Small intestine (tissue), 7 donors: ENCODE measurements around the gene ADCK2. TPM values are rescaled to one million over a fixed set of nuclear protein-coding genes. Genes with fewer than 3 reads are reported as not detected.

Experiments
- DNase-seq, 2 donors: peaks; one replicate each; pipeline versions ENCODE4 v3.0.0 to v3.0.0-alpha.2; 2013
- FAIRE-seq: peaks from 2 replicates; lab custom pipeline; 2012; peaks lifted over from hg19 to GRCh38; lab: Jason Lieb, UNC
- H3K27ac ChIP-seq, 3 donors: one replicate each; pipeline ENCODE4 v1.5.1; 2013; ENCODE audit warnings: low read length in 2 of 3, mild to moderate bottlenecking in 2 of 3, control low read depth in 1 of 3, inconsistent platforms in 1 of 3, low read depth in 1 of 3, moderate library complexity in 1 of 3
- H3K27me3 ChIP-seq, 3 donors: one replicate each; pipeline ENCODE4 v1.6.1; 2013; ENCODE audit warnings: low read length in 3 of 3, inconsistent platforms in 1 of 3; ENCODE audit not compliant: control insufficient read depth in 3 of 3, insufficient read depth in 3 of 3
- H3K36me3 ChIP-seq, 3 donors: one replicate each; pipeline ENCODE4 v1.6.1; 2013; ENCODE audit warnings: low read length in 3 of 3, inconsistent platforms in 1 of 3, low read depth in 1 of 3, mild to moderate bottlenecking in 1 of 3, moderate library complexity in 1 of 3; ENCODE audit not compliant: control insufficient read depth in 3 of 3, insufficient read depth in 2 of 3
- H3K4me1 ChIP-seq, 3 donors: one replicate each; pipeline ENCODE4 v1.6.1; 2013; ENCODE audit warnings: low read length in 2 of 3, inconsistent platforms in 1 of 3, low read depth in 1 of 3, mild to moderate bottlenecking in 1 of 3, moderate library complexity in 1 of 3; ENCODE audit not compliant: control insufficient read depth in 3 of 3, insufficient read depth in 2 of 3
- H3K4me3 ChIP-seq, 3 donors: one replicate each; pipeline ENCODE4 v1.5.1; 2013; ENCODE audit warnings: low read length in 3 of 3, control low read depth in 1 of 3, inconsistent platforms in 1 of 3, low read depth in 1 of 3, mild to moderate bottlenecking in 1 of 3, moderate library complexity in 1 of 3
- H3K9me3 ChIP-seq, 2 donors: one replicate each; pipeline ENCODE4 v1.6.1; 2013; ENCODE audit warnings: low read depth in 1 of 2, low read length in 1 of 2; ENCODE audit not compliant: control insufficient read depth in 2 of 2, insufficient read depth in 1 of 2
- WGBS, 3 donors: extraction: QIAGEN DNeasy Blood & Tissue Kit; methylation state at CpG; one replicate each; pipeline ENCODE4 v1.1.7; 2013; 5-methylcytosine and 5-hydroxymethylcytosine counted together
- polyA plus RNA-seq, 4 donors: library from polyadenylated mRNA; stranded (reverse) in 3 of 4; unstranded in 1 of 4; fragments of 200-250 nt in 3 of 4; fragments of 120-200 nt in 1 of 4; gene quantifications; one replicate each; pipeline versions ENCODE4 v1.2.1 to v1.2.3, GENCODE V29; 2013
- donor health status: healthy with polysubstance abuse.
- donor health status: control.
- donor health status: control.
- donor health status: Bipolar disorder and iron deficiency.
- donor health status: healthy.

ADCK2 gene
- polyA plus RNA-seq, 4 donors, result 7.6 to 20.1 (median 12.2) TPM

GRCh38 chr7:140678081-140678815 is 5.5 kb downstream of the ADCK2 start:
- H3K36me3 ChIP-seq, result peaks cover 0 to 45% (median 0%) of the 10 kb centered on the region in 3 donors
- H3K27me3 ChIP-seq, result no peaks in the 10 kb centered on the region
- H3K27ac ChIP-seq, result no peak overlapping the region
- H3K4me1 ChIP-seq, result no peaks in the 10 kb centered on the region
- no peak for FAIRE-seq
- DNase-seq, result no peak
- H3K9me3 ChIP-seq, result no peaks in the 10 kb centered on the region
- H3K4me3 ChIP-seq, result no peak overlapping the region
- 92 to 97% (median 95%) methylated on average over 20 of the region's 20 CpGs for WGBS, 3 donors

GRCh38 chr7:140678816-140679130 is 6.0 kb downstream of the ADCK2 start:
- Histone ChIP-seq H3K4me1 (no peaks in the 10 kb centered on the region), H3K36me3 (peaks cover 0 to 50% (median 0%) of the 10 kb centered on the region in 3 donors), H3K9me3 (no peaks in the 10 kb centered on the region), H3K4me3 (no peak overlapping the region), H3K27me3 (no peaks in the 10 kb centered on the region), H3K27ac (no peak overlapping the region)
- WGBS, 3 donors, result 97 to 98% (median 97%) methylated on average over 6 to 7 of the region's 7 CpGs
- no peak for FAIRE-seq
- no peak for DNase-seq

GRCh38 chr7:140679186-140679585 is 6.4 kb downstream of the ADCK2 start:
- Histone ChIP-seq H3K36me3 (peaks cover 0 to 50% (median 0%) of the 10 kb centered on the region in 3 donors), H3K27me3 (no peaks in the 10 kb centered on the region), H3K4me1 (no peaks in the 10 kb centered on the region), H3K4me3 (no peak overlapping the region), H3K9me3 (no peaks in the 10 kb centered on the region), H3K27ac (no peak overlapping the region)
- DNase-seq (no peak), FAIRE-seq (no peak)
- 94 to 97% (median 96%) methylated on average over 9 of the region's 9 CpGs for WGBS, 3 donors

- 92 to 96% (median 95%) methylated on average over 7 of the region's 7 CpGs for WGBS, 3 donors
These were observed 8.1 kb downstream of the ADCK2 start for GRCh38 chr7:140680886-140681285.

DNA sequence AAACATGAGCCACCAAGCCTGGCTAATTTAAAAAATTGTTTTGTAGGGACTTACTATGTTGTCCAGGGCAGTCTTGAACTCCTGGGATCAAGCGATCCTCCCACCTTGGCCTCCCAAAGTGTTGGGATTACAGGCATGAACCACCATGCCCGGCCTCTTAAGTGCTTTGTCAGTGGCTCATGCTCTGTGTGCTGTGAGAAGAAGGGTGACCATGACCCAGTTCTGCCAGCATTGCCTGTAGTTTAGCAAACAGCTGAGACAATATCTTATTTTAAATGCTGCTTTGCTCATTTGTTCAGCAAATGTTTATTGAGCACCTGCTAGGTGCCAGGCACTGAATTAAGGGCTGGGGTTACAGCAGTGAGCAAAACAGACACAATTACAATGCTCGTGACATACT is 9.0 kb downstream of the ADCK2 start:
- DNase-seq, result no peak
- Histone ChIP-seq H3K27ac (no peak overlapping the region), H3K4me3 (no peak overlapping the region), H3K27me3 (no peaks in the 10 kb centered on the region), H3K9me3 (no peaks in the 10 kb centered on the region), H3K36me3 (peaks cover 0 to 61% (median 0%) of the 10 kb centered on the region in 3 donors), H3K4me1 (no peaks in the 10 kb centered on the region)
- WGBS, 3 donors, result 94 to 98% (median 96%) methylated on average over 3 of the region's 3 CpGs
- FAIRE-seq, result no peak

More at GRCh38 chr7:140680886-140681285, 8.1 kb downstream of the ADCK2 start:
- DNase-seq (no peak), FAIRE-seq (no peak)
- Histone ChIP-seq H3K27me3 (no peaks in the 10 kb centered on the region), H3K27ac (no peak overlapping the region), H3K9me3 (no peaks in the 10 kb centered on the region), H3K36me3 (peaks cover 0 to 62% (median 0%) of the 10 kb centered on the region in 3 donors), H3K4me3 (no peak overlapping the region), H3K4me1 (no peaks in the 10 kb centered on the region)

DNA sequence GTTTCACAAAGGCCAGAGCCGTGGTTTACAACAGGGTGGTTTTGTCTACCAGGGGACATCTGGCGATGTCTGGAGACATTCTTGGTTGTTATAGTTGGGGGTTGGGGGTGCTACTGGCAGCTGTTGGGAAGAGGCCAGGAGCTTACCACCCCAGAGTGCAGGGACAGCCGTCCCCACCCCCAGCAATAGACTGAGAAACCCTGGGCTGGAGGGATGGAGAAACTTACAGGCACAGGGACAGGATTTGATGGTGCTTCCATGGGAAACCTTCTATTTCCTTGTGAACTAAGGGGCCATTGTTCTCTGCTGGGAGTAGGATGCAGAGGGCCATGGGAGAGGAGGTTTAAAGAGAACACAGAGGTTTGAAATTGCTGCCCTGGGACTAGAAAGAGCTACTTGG is 10.9 kb downstream of the ADCK2 start:
- no peak for DNase-seq
- Histone ChIP-seq H3K4me1 (no peaks in the 10 kb centered on the region), H3K36me3 (peaks cover 0 to 67% (median 0%) of the 10 kb centered on the region in 3 donors), H3K9me3 (no peaks in the 10 kb centered on the region), H3K4me3 (no peak overlapping the region), H3K27ac (no peak overlapping the region), H3K27me3 (no peaks in the 10 kb centered on the region)
- 88 to 98% (median 89%) methylated on average over 3 of the region's 3 CpGs for WGBS, 3 donors
- FAIRE-seq, result no peak

DNA sequence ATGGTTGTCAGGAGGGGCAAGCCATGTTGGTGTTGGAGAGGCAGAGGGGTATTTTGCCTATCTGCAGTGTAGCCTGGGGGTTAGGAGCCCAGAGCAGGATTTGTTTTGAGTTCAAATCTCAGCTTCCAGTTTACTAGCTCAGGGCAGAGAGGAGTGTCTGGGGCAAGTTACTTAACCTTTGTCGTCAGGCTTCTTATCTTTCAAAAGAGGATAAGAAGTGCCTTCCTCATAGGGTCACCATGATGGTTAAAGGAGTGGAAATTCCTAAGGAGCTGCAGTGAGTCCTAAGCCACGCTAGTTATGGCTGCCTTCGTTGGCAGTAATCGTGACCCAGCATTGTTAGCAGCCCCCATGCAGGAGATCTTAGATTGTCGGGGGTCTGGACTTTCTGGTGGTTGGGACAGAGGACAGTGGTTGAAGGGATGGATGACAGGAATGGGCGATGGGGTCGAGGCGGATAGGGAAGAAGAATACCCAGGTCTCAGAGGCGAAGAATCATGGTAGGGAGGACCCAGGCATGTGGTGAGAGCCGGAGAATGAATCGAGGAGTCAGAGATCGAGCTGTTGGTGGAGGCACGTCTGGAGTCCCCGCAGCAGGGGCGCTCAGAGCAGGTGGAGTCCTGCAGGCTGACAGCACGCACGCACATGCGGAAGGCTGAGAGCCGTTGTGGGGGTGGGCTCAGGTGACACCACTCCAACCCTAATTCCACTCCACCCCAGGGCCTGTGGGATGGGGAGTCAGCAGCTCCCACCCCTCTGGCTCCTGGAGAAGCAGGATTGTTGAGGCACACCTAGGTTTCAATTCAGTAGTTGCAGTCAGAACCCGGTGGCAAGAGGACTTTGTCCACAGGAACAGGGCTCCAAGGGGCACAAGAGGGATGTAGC is 11.6 kb downstream of the ADCK2 start:
- DNase-seq (no peak), FAIRE-seq (no peak)
- 89 to 93% (median 90%) methylated on average over 18 to 20 of the region's 20 CpGs for WGBS, 3 donors
- Histone ChIP-seq H3K36me3 (peaks cover 0 to 63% (median 0%) of the 10 kb centered on the region in 3 donors), H3K4me3 (no peak overlapping the region), H3K27me3 (no peaks in the 10 kb centered on the region), H3K27ac (no peak overlapping the region), H3K9me3 (no peaks in the 10 kb centered on the region), H3K4me1 (no peaks in the 10 kb centered on the region)

- peaks cover 0 to 67% (median 0%) of the 10 kb centered on the region in 3 donors for H3K36me3 ChIP-seq
- no peak overlapping the region for H3K4me3 ChIP-seq
- no peaks in the 10 kb centered on the region for H3K27me3 ChIP-seq
- DNase-seq, result no peak
- no peaks in the 10 kb centered on the region for H3K9me3 ChIP-seq
- no peak for FAIRE-seq
- WGBS, 3 donors, result 87 to 94% (median 92%) methylated on average over 10 of the region's 10 CpGs
- H3K27ac ChIP-seq, result no peak overlapping the region
- no peaks in the 10 kb centered on the region for H3K4me1 ChIP-seq
These were observed 12.8 kb downstream of the ADCK2 start for GRCh38 chr7:140685407-140686087.
